ENCODE measurements around the gene EMILIN3. TPM values are rescaled to one million over a fixed set of nuclear protein-coding genes. Genes with fewer than 3 reads are reported as not detected.
"Not testable (repeated sequence)": the region's sequence is repeated elsewhere in the genome, so short reads cannot be mapped to it uniquely, and the experiment has no call there.

Gene EMILIN3
- total RNA-seq, 2 donors from 2014 or later, result 1.4 to 2.3 TPM

- intact Hi-C loops (cut with DNase I), result no loop called here
- DNase-seq (ENCODE audit: low spot score), result no peak
These were observed 31.9 kb downstream of the EMILIN3 start for GRCh38 chr20:41334443-41335421.

- intact Hi-C loops (cut with DNase I), result no loop called here
- DNase-seq (ENCODE audit: low spot score), result no peak
These were observed 32.6 kb downstream of the EMILIN3 start for GRCh38 chr20:41334036-41334435.

DNA sequence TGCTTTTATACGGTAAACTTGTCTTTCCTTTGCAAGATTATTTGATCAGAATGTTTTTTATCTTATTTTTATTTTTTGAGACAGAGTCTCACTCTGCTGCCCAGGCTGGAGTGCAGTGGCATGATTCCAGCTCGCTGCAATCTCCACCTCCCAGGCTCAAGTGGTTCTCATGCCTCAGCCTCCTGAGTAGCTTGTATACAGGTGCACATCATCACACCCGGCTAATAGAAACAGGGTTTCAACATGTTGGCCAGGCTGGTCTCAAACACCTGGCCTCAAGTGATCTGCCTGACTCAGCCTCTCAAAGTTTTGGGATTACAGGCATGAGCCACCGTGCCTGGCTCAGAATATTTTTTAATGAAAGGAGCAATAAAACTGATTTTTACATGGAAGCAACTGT is 34.9 kb downstream of the EMILIN3 start:
- intact Hi-C loops (cut with DNase I), result loop anchor here in 1 of 2 donors (2.0 kb wide), 1 partner anchor 15 kb away; the partner anchor contains the start of gene ZHX3

GRCh38 chr20:41330941-41331340 is 35.7 kb downstream of the EMILIN3 start:
- intact Hi-C loops (cut with DNase I), result loop anchor here in 1 of 2 donors (2.0 kb wide), 1 partner anchor 14 kb away; the partner anchor contains the start of gene ZHX3
- no peak for DNase-seq (ENCODE audit: low spot score)

More for the DNA sequence above, 34.9 kb downstream of the EMILIN3 start:
- no peak for DNase-seq (ENCODE audit: low spot score)

DNA sequence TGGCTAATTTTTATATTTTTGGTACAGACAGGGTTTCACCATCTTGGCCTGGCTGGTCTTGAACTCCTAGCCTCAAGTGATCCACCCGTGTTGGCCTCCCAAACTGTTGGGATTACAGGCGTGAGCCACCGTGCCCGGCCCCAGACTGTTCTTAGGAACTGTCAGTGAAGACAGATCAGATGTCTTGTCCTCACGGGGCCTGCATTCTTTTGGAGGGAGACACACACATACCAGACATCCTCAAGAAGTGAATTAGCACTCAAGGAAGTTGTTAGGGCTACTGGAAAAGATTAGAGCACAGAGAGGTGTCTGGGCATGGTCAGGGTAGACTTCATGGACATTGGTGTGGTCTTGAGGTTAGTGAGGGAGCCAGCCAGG is 36.3 kb downstream of the EMILIN3 start:
- DNase-seq (ENCODE audit: low spot score), result no peak
- intact Hi-C loops (cut with DNase I), result loop anchor here in 1 of 2 donors (2.0 kb wide), 1 partner anchor 14 kb away; the partner anchor contains the start of gene ZHX3

DNA sequence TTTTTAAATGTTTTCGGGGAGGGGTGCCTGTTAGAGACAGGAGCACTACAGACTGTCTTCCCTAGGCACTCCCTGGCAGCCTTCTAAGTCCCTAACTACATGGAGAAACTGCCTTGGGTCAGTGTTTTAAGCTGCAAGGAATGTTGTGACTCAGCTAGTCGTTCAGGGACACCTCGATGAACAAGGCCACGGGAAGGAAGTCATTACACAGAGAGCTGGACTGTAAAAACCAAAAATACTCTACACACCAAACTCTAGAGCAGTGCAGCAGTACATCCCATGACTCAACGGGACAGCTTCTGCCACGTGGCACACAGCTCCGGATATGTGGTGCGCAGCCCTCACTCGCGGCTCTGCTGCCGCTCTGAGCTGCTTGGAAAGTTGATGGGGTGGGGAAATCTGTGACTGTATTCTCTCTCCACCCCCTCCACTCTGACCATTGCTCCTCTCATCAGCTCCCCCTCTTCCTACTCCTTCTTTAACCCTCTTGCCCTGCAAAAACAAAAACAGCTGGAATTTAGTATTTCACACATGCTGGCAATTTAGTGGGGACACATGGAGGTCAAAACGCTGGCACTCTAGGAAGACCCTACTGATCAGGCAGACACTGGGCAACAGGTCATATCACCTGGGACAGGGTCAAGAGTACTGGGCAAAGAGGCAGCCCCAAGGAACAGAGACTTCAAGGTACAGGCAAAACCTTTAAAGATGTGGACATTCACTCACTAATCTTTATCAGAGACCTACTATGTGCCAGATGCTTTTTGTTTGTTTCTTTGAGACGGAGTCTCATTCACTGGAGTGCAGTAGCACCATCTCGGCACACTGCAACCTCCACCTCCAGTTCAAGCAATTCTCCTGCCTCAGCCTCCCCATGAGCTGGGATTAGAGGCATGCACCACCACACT is 36.9 kb downstream of the EMILIN3 start:
- intact Hi-C loops (cut with DNase I), result loop anchor here in 1 of 2 donors (2.0 kb wide), 1 partner anchor 13 kb away; the partner anchor contains the start of gene ZHX3
- peak; percentile 95 for DNase-seq (ENCODE audit: low spot score)

GRCh38 chr20:41327178-41327577 is 39.4 kb downstream of the EMILIN3 start:
- no peak for DNase-seq (ENCODE audit: low spot score)
- intact Hi-C loops (cut with DNase I), result no loop called here

GRCh38 chr20:41320976-41321375 is 45.6 kb downstream of the EMILIN3 start:
- DNase-seq (ENCODE audit: low spot score), result no peak
- intact Hi-C loops (cut with DNase I), result no loop called here

- intact Hi-C loops (cut with DNase I), result no loop called here
- no peak for DNase-seq (ENCODE audit: low spot score)
These were observed 46.2 kb downstream of the EMILIN3 start for GRCh38 chr20:41320441-41320840.

GRCh38 chr20:41318271-41318649 is 48.4 kb downstream of the EMILIN3 start:
- intact Hi-C loops (cut with DNase I), result loop anchor here (5.0 to 10.0 kb wide), 2 partner anchors 71 to 73 kb away; no protein-coding TSS in a partner anchor
- DNase-seq (ENCODE audit: low spot score), result no peak

- intact Hi-C loops (cut with DNase I), result loop anchor here (2.0 to 10.0 kb wide), 3 partner anchors 13 to 73 kb away; no protein-coding TSS in a partner anchor
These were observed 48.9 kb downstream of the EMILIN3 start, which contains the start of gene ZHX3 for GRCh38 chr20:41317546-41318270. TSS of gene ZHX3 (minus strand) at chr20:41317731. CDS start at chr20:41204916, 112,815 bp downstream.

DNA sequence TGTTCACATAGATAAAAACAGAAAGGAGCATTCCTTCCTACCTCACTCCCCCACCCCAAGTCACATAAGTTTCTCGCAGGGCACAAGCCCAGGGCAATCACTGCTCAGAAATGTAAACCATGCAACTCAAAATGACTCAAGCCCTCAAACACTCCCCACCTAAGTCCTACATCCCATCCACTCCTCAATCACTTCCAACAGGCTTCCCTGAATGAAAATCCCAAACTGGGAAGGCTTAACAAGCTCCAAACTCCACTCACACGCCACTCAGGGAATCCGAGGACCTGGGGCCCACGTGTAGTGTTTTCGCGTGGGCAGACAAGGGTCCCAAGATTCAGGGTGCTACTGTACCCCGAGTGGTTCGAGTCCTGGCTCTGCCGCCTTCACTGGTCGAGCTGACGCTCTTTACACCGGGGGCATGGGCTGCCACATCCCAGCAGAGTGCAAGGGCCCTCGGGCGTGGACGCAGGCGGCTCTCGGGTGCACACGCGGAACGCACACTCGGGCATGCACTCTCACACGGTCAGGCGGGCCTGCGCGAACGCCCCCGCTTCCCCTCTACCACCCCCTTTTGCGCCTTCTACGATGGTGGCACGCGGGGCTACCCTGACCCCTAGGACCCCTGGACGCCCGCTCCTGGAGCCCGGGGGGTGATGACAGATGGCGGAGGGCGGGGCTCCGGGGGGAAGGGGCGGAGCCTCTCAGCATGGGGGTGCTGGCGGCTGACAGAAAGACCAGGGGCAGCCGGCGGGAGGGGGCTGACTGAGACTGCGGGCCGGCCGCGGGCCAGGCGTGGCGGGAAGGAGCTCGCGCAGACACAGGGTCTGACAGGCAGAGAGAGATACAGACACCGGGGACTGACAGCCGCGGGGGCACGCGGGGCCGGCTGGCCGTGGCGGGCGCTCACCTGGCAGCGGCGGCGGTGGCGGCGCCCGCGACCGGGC is 49.7 kb downstream of the EMILIN3 start:
- DNase-seq (ENCODE audit: low spot score), result peak; percentile 93
- intact Hi-C loops (cut with DNase I), result loop anchor here (2.0 to 10.0 kb wide), 3 partner anchors 14 to 72 kb away; no protein-coding TSS in a partner anchor

More at GRCh38 chr20:41317546-41318270, 48.9 kb downstream of the EMILIN3 start, which contains the start of gene ZHX3:
- DNase-seq (ENCODE audit: low spot score), result peak; percentile 99

DNA sequence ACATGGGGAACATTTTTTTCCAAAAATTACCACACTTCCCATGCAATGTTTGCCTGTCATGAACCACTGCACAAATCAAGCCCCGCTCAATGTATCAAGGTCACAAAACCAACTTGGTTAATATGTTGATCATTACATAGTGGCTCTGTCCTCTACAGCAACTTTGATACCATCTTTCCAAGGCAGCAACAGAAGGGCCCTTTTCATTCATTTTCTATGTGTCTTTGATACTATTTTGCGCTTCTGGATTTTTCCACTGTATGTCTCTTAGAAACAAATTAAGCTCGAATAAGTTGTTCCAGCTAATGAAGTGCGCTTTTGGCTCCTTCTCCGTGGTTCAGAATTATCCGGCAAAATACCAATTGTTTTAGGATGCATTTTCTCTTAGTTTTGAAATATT is 50.6 kb downstream of the EMILIN3 start:
- no peak for DNase-seq (ENCODE audit: low spot score)
- intact Hi-C loops (cut with DNase I), result loop anchor here (2.0 to 10.0 kb wide), 3 partner anchors 15 to 71 kb away; no protein-coding TSS in a partner anchor

DNA sequence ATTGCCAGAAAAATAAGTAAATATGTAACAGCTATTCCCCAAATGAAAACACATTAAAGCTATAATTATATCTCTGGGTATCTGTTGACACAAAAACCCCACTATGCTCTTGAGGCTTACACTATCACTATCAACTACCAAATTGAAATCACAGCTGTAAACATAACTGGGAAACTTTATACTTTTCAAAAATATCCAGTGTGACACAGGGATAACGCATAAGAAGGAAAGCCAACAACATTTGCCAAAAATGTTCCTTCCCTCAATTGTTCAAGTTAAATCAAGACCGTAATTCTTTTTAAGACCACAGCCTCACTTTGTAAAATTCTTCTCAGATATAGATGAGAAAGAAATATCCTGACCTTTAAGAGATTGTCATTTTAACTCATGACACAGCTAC is 52.2 kb downstream of the EMILIN3 start:
- no peak for DNase-seq (ENCODE audit: low spot score)
- intact Hi-C loops (cut with DNase I), result loop anchor here in 1 of 2 donors (10.0 kb wide), 1 partner anchor 70 kb away; no protein-coding TSS in a partner anchor

GRCh38 chr20:41312009-41312408 is 54.6 kb downstream of the EMILIN3 start:
- intact Hi-C loops (cut with DNase I), result loop anchor here in 1 of 2 donors (10.0 kb wide), 1 partner anchor 67 kb away; no protein-coding TSS in a partner anchor
- not testable (repeated sequence) for DNase-seq (ENCODE audit: low spot score)

Measured in posterior vena cava (tissue), 2 donors.